ENCODE data around the gene RNF32. TPM values are rescaled to one million over a fixed set of nuclear protein-coding genes. Genes with fewer than 3 reads are reported as not detected.

RNF32 gene
- total RNA-seq, 1 donor from 2014 or later, result 2.4 TPM

DNA sequence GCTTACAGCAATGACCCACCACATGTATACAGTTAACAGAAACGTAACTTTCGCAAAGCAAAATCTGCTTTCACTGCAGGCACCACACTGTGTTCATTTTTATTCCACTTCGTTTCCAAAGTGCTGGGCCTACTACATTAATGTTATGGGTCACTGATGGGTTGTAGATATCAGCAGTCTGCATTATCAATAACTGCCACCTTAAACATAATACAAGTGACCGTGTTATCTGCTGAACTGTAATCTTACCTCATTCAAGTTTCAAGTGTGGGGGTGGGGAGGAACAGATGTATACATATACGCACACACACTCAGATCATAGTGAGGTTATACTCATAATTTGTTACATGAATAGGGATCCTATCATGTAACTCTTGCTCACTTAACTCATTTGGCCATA, 21.1 kb downstream of the RNF32 start:
- H3K4me3 Mint-ChIP-seq, result no peak overlapping the region
- no peaks in the 10 kb centered on the region for H3K9me3 Mint-ChIP-seq
- H3K27me3 Mint-ChIP-seq, result peaks cover 4% of the 10 kb centered on the region
- intact Hi-C loops (cut with micrococcal nuclease), result no loop called here
- H3K36me3 Mint-ChIP-seq (ENCODE audit: low read depth), result peaks cover 1% of the 10 kb centered on the region
- no peak overlapping the region for H3K27ac Mint-ChIP-seq
- peaks cover 5% of the 10 kb centered on the region for H3K4me1 Mint-ChIP-seq
- DNase-seq, result no peak

DNA sequence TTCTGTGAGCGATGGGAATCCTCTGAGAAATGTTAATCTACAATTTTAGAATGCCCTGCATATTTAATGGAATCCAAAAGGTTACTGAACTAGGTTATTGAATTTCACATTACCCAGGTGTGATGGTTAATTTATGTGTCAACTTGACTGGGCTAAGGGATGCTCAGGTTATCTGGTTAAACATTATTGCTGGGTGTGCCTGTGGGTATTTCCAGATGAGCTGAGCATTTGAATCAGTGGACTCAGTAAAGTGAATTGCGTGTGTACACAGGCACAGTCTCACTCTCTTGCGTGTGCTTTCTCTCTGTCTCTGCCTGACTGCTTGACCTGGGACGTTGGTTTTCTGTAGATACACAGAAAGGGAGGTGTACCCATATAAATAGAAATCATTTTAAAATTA, 21.7 kb downstream of the RNF32 start:
- peaks cover 4% of the 10 kb centered on the region for H3K27me3 Mint-ChIP-seq
- peaks cover 5% of the 10 kb centered on the region for H3K4me1 Mint-ChIP-seq
- intact Hi-C loops (cut with micrococcal nuclease), result no loop called here
- no peak overlapping the region for H3K27ac Mint-ChIP-seq
- H3K4me3 Mint-ChIP-seq, result no peak overlapping the region
- no peaks in the 10 kb centered on the region for H3K9me3 Mint-ChIP-seq
- no peak for DNase-seq
- peaks cover 1% of the 10 kb centered on the region for H3K36me3 Mint-ChIP-seq (ENCODE audit: low read depth)

DNA sequence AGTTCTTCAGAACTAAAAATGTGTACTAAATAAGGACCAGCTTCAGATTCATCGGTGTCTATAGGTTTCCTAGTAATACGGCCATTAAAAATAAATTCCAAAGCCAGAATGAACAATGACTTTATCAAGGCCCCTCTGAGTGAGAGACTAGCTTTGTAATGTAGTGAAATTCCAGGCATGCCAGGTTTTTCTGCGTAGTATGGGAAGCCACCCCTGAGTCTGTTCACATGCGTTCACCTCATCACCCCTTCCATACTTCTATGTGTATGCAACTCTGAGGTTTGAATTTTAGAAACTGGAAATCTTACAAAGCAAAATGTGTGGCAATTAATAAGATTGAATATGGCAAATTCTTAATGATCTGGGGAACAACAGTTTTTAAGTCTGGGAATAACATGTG, 24.5 kb downstream of the RNF32 start:
- no peak for DNase-seq
- peaks cover under 1% of the 10 kb centered on the region for H3K4me1 Mint-ChIP-seq
- H3K27me3 Mint-ChIP-seq, result peaks cover 1% of the 10 kb centered on the region
- H3K4me3 Mint-ChIP-seq, result no peak overlapping the region
- intact Hi-C loops (cut with micrococcal nuclease), result no loop called here
- no peaks in the 10 kb centered on the region for H3K9me3 Mint-ChIP-seq
- H3K27ac Mint-ChIP-seq, result no peak overlapping the region
- H3K36me3 Mint-ChIP-seq (ENCODE audit: low read depth), result peaks cover 1% of the 10 kb centered on the region

DNA sequence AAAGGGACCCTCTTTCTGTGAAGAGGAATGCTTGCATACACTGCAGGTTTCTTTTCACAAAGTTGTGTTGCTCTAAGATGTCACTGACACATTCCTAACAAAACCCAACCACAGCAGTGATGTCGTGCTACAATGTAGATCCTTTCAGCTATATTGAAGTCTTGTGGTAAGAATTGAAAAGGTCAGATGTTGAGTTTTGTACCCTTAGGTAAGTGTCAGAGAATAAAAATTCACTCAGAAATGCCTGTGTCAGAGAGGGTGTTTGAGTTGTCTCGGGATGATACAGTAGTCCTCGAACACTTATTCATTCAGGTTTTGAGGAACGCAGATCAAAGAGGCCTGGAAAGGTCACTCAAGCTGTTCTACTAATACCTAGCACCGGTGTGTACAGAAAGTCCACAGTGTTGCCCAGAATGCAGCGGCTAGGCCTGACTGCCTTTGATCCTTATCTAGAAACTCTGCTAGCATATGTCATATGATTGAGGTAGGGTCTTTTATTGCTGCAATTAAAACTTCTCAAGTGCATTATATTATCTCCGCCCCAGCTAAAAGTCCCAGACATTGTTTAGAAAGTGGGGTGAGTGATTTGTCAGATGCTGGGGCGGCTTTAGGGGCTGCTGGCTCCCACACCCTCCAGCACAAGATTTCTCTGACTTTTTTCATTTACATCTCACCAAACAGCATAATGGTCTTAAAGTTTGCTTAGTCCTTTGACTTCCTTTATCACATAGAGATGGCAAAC, 26.0 kb downstream of the RNF32 start:
- no peaks in the 10 kb centered on the region for H3K9me3 Mint-ChIP-seq
- intact Hi-C loops (cut with micrococcal nuclease), result no loop called here
- DNase-seq, result no peak
- H3K27ac Mint-ChIP-seq, result no peak overlapping the region
- no peak overlapping the region for H3K4me3 Mint-ChIP-seq
- peaks cover 3% of the 10 kb centered on the region for H3K36me3 Mint-ChIP-seq (ENCODE audit: low read depth)
- no peaks in the 10 kb centered on the region for H3K4me1 Mint-ChIP-seq
- no peaks in the 10 kb centered on the region for H3K27me3 Mint-ChIP-seq

DNA sequence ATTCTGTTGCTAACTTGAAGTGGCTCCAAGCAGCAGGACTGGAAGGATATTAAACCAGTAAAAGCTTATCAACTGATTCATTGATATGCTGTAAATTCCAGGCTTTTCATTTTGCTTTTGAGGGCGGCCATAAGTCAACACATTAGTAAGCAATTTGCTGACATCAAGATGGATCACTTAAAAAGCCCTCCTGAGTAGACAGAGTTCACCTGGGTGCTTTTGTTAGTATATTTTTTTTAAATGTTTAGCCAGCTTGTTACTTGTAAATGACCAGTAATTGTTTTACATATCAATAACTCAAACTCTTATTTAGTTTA, 26.5 kb downstream of the RNF32 start:
- DNase-seq, result no peak
- H3K27me3 Mint-ChIP-seq, result no peaks in the 10 kb centered on the region
- no peak overlapping the region for H3K4me3 Mint-ChIP-seq
- H3K27ac Mint-ChIP-seq, result no peak overlapping the region
- no peaks in the 10 kb centered on the region for H3K9me3 Mint-ChIP-seq
- intact Hi-C loops (cut with micrococcal nuclease), result no loop called here
- no peaks in the 10 kb centered on the region for H3K4me1 Mint-ChIP-seq
- H3K36me3 Mint-ChIP-seq (ENCODE audit: low read depth), result peaks cover 3% of the 10 kb centered on the region

DNA sequence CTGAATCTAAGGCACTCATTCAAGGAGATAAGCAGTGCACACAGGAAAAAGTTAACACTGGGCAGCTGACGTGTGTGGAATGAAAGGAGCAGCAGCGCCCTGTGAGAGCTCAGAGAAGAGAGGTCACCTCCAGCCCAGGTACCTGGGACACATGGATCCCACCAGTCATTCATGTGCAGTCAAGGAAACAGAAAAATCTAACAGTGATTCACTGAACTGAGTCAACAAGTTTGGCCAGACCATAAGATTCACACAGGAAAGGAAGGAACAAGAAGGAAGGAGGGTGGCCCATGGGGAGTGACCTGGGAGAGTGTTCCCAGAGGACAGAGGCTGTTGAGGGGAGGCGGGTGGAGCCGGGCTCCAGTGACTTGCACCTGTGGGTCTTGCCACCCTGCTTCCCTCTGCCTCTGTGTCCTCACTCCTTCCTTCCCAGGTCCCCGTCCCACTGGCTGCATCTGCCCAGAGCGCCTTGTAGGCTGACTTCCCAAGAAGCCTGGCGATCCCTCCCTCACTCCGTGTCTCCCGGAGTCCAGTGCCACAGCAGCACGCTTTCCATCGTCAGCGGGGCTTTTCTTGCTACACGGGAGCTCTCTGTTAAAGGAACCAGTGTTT, 27.7 kb downstream of the RNF32 start:
- peaks cover 3% of the 10 kb centered on the region for H3K36me3 Mint-ChIP-seq (ENCODE audit: low read depth)
- no peak overlapping the region for H3K4me3 Mint-ChIP-seq
- H3K9me3 Mint-ChIP-seq, result no peaks in the 10 kb centered on the region
- intact Hi-C loops (cut with micrococcal nuclease), result no loop called here
- H3K4me1 Mint-ChIP-seq, result no peaks in the 10 kb centered on the region
- DNase-seq, result no peak
- no peaks in the 10 kb centered on the region for H3K27me3 Mint-ChIP-seq
- H3K27ac Mint-ChIP-seq, result no peak overlapping the region

DNA sequence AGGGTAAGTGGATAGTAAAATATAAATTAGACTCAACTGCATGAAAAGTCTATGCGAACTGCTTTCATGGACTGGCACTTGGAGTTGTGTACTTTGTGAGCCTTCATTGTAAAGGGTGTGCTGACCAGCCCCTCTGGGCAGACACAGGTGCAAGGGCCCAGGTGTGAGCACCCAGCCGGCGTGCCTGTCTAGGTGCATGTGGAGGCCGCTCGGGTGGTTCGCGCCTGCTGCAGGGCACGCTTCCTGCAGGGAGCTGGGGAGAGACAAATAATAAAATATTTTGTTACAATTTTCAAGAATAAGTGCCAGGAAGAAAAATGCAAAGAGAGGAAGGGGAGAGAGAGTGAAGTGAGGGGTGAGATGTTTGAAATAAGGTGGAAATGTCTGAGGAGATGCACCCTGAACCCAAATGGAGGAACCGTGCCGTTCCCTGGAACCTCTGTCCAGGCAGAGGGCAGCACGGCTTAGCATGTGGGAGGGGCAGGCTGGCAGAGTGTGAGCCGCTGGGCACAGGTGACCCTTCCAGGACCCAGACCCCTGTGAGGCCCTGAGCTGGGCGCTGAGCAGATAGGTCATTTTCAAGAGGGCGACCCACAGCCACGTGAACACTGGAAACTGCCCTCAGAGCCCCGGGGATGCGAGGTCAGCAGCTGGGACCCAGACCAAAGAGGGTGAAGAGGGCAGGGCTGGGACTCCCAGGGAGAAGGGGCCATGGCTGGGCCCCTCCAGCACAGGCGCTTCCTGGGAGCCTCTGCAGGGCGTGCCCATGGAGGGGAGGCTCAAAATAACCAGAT, 28.7 kb downstream of the RNF32 start:
- H3K27me3 Mint-ChIP-seq, result no peaks in the 10 kb centered on the region
- peak; percentile 40 for DNase-seq
- H3K9me3 Mint-ChIP-seq, result no peaks in the 10 kb centered on the region
- no peaks in the 10 kb centered on the region for H3K4me1 Mint-ChIP-seq
- H3K27ac Mint-ChIP-seq, result no peak overlapping the region
- H3K36me3 Mint-ChIP-seq (ENCODE audit: low read depth), result peaks cover 3% of the 10 kb centered on the region
- H3K4me3 Mint-ChIP-seq, result no peak overlapping the region
- intact Hi-C loops (cut with micrococcal nuclease), result no loop called here

DNA sequence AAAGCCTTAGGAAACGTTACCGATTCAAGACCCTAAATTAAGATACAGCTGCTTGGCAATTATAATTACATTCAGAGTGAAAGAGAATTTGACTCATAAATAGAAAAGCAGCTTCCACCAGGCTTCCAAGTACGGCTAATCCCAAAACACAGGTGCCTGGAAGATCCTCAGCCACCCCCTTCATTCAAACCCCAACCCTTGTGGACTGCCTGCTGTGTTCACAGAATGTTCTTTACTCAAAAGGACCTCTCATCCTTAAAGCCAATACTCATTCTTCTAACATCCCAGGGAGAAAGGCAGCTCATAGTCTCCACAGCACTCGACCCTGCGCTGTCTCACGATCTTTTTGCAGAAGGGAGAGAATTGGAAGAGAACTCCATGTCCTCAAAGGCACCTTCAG, 32.9 kb downstream of the RNF32 start:
- H3K27ac Mint-ChIP-seq, result no peak overlapping the region

DNA sequence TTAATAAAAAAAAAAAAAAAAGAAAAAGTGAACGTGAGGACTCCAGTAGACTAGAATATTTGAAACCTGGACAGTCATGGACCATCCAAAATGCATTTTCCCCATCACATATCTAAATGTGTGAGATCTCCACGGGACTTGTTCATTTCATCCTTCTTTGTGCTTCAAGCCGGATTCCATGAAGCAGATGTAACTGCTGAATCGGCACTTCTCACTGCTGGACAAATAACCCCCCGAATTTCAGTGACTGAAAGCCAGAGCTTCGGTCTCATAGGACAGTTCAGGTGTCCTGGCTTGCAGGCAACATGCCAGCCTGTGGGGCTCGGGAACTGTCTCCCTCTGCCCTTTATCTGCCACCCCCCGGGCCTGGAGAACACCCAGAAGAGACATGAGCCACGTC, 33.3 kb downstream of the RNF32 start:
- Mint-ChIP-seq H3K4me1 (peaks cover 4% of the 10 kb centered on the region), H3K27ac (no peak overlapping the region), H3K27me3 (no peaks in the 10 kb centered on the region), H3K9me3 (no peaks in the 10 kb centered on the region), H3K36me3 (ENCODE audit: low read depth) (peaks cover 26% of the 10 kb centered on the region), H3K4me3 (no peak overlapping the region)
- intact Hi-C loops (cut with micrococcal nuclease), result no loop called here
- DNase-seq, result no peak

More for the DNA sequence above, 32.9 kb downstream of the RNF32 start:
- H3K27me3 Mint-ChIP-seq, result no peaks in the 10 kb centered on the region
- no peak for DNase-seq
- no peak overlapping the region for H3K4me3 Mint-ChIP-seq
- intact Hi-C loops (cut with micrococcal nuclease), result no loop called here
- peaks cover 4% of the 10 kb centered on the region for H3K4me1 Mint-ChIP-seq
- H3K9me3 Mint-ChIP-seq, result no peaks in the 10 kb centered on the region
- H3K36me3 Mint-ChIP-seq (ENCODE audit: low read depth), result peaks cover 21% of the 10 kb centered on the region

DNA sequence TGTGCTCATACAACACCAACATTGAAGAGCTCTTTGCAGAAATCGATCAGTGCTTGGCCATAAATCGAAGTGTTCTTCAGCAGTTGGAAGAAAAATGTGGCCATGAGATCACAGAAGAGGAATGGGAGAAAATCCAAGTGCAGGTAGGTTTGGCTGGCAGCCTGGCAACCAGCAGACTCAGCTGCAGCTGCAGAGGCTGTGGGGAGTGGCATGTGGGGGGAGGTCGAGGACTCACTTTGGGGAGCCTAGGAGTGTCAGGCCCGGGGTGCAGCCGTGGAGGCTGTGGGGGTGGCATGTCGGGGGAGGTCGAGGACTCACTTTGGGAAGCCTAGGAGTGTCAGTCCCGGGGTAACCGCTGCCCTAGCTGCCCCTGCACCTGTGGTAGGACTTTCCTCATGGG, 35.1 kb downstream of the RNF32 start:
- intact Hi-C loops (cut with micrococcal nuclease), result no loop called here
- no peak overlapping the region for H3K4me3 Mint-ChIP-seq
- peaks cover 13% of the 10 kb centered on the region for H3K4me1 Mint-ChIP-seq
- H3K27me3 Mint-ChIP-seq, result no peaks in the 10 kb centered on the region
- H3K27ac Mint-ChIP-seq, result peak overlapping the region; percentile 20
- H3K9me3 Mint-ChIP-seq, result no peaks in the 10 kb centered on the region
- H3K36me3 Mint-ChIP-seq (ENCODE audit: low read depth), result peaks cover 35% of the 10 kb centered on the region
- no peak for DNase-seq

DNA sequence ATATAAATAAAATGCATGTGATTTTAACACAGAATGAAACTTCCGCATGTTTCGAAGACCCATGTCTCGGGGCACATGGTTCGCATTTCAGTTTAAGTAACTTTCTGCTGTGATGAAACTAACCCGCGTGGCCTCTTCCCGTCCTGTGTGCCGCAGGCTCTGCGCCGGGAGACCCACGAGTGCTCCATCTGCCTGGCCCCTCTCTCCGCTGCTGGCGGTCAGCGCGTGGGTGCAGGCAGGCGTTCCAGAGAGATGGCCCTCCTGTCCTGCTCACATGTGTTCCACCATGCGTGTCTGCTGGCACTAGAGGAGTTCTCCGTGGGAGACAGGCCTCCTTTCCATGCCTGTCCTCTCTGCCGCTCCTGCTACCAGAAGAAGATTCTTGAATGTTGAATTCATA, 35.7 kb downstream of the RNF32 start:
- Mint-ChIP-seq H3K36me3 (ENCODE audit: low read depth) (peaks cover 32% of the 10 kb centered on the region), H3K27me3 (no peaks in the 10 kb centered on the region), H3K4me3 (no peak overlapping the region), H3K27ac (no peak overlapping the region), H3K9me3 (no peaks in the 10 kb centered on the region), H3K4me1 (peaks cover 13% of the 10 kb centered on the region)
- intact Hi-C loops (cut with micrococcal nuclease), result no loop called here
- no peak for DNase-seq

DNA sequence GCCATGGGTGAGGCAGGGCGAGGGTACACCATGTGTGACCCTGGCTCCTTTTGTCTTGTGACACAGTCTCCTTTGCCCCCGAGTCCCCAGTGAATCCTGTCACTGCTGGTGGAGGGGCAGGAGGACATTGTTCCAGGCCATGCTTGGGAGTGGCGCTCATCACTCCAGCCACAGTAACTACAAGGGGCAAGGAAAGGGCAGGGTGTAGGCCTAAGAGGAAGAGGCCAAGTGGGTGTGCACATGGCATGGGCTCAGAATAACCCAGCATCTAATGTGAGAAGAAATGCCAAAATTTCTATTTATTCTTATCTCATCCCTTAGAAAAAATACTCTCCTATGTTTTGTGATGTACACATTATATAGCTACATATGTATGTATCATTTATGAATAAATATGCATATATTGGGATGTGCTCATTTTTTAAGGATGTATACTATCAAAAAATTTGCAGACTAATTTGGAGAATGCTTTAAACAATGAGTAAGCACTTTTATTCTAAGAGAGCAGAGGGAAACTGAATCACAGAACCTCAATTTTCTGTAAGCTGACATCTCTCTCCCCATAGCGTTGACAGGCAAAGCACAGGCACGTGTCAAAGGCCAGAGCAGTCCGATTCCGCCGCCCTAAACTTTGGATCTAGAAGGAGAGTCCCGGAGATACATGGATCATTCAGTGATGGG, 36.9 kb downstream of the RNF32 start:
- Mint-ChIP-seq H3K4me3 (no peak overlapping the region), H3K9me3 (no peaks in the 10 kb centered on the region), H3K27me3 (no peaks in the 10 kb centered on the region), H3K36me3 (ENCODE audit: low read depth) (peaks cover 39% of the 10 kb centered on the region), H3K27ac (no peak overlapping the region), H3K4me1 (peaks cover 13% of the 10 kb centered on the region)
- DNase-seq, result no peak
- intact Hi-C loops (cut with micrococcal nuclease), result no loop called here

DNA sequence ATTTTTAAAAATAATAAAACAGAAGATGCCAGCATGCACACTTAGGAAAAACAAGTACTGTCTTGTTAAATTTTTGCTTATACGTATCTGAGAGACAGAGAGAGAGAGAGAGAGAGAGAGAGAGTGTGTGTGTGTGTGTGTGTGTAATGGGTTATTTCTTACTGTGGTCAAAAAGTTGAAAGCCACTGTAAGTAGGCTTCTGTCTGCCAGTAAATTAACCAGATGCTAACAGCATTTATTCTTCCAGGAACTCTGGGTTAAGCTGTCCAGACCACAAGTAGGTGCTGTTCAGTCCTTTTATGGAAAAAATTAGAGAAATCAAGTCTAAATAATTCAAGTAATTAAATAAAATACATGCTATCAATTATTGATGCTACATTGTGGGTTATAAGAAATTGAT, 39.7 kb downstream of the RNF32 start:
- Mint-ChIP-seq H3K4me1 (peaks cover 13% of the 10 kb centered on the region), H3K36me3 (ENCODE audit: low read depth) (peaks cover 35% of the 10 kb centered on the region), H3K27ac (no peak overlapping the region), H3K9me3 (no peaks in the 10 kb centered on the region), H3K4me3 (no peak overlapping the region), H3K27me3 (no peaks in the 10 kb centered on the region)
- no peak for DNase-seq
- intact Hi-C loops (cut with micrococcal nuclease), result no loop called here

DNA sequence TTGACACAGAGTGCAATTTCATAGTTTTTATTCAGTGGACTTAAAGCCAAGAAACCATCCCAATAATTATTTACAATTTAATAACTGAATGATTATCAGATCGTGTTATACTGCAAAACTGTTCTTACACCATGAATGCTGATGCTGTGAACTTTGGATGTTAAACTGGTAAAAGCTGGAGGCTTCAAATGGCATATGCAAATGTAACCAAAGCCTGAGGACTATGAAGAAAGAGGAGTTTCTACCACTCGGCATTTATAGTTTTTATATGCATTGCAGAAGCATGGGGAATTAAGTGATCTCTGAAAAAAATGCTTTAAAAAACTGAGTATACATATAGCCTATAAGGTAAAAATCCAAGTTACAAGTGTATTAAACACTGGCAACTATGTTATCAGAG, 42.4 kb downstream of the RNF32 start:
- intact Hi-C loops (cut with micrococcal nuclease), result no loop called here
- H3K4me3 Mint-ChIP-seq, result no peak overlapping the region
- peaks cover 24% of the 10 kb centered on the region for H3K36me3 Mint-ChIP-seq (ENCODE audit: low read depth)

More for the DNA sequence above, 42.4 kb downstream of the RNF32 start:
- no peak overlapping the region for H3K27ac Mint-ChIP-seq
- H3K9me3 Mint-ChIP-seq, result no peaks in the 10 kb centered on the region
- H3K27me3 Mint-ChIP-seq, result no peaks in the 10 kb centered on the region
- peaks cover 9% of the 10 kb centered on the region for H3K4me1 Mint-ChIP-seq
- DNase-seq, result no peak

Data from activated CD4-positive, alpha-beta T cell treated with anti-CD3 and anti-CD28 coated beads, Interleukin-2, amount 10 ng/mL, durations not matched to agents 24 days and 14 days (primary cell).